Heart left ventricle (tissue), 13 donors: ENCODE data around the gene CLMN.

Experiments used
- CTCF ChIP-seq, 12 donors: fragments of 200-600 bp; sonication (generic) in 4 of 12; IDR thresholded peaks; one replicate each; pipeline versions ENCODE4 v1.5.0 to v1.8.0; 2018 to 2022; ENCODE audit warnings: antibody characterized with exemption in 12 of 12, mild to moderate bottlenecking in 5 of 12
- POLR2A ChIP-seq, 2 donors: fragments of 450-650 bp; IDR thresholded peaks; one replicate each; pipeline ENCODE4 v1.6.1; 2017; ENCODE audit warnings: antibody characterized with exemption in 2 of 2, mild to moderate bottlenecking in 2 of 2, moderate library complexity in 2 of 2
- donor health status: ischemic (EF 13 %, LVEDD 7.1; RV severe dilation, severe dysfunction).
- donor health status: DM: no; HTN: yes; CAD: no.
- donor health status: DM: no; HTN: no; CAD: no.
- donor health status: ischemic (EF 25% LVEDD 6.9; RV normal size, moderate dysfunction).
- donor health status: ischemic (EF 25% LVEDD 5.7; RV mildly dilated, moderate dysfunction).
- donor health status: ischemic (EF 35%, LVEDD 5.7; RV mildly dilated, moderate dysfunction).
- donor health status: nonischemic (EF 11% LVEDD 7.7; RV severe dilation, severe dysfunction).
- donor health status: DM: yes; HTN: yes; CAD: no.
- donor health status: PGD.
- donor health status: ischemic (EF 29% LVEDD 5.4; RV normal size, mild dysfunction).
- donor health status: nonischemic (EF 23%, LVEDD 6.1; RV moderate dilation, normal function).

- TF ChIP-seq CTCF (IDR thresholded peaks at IDR 0.05) (no peak), POLR2A (IDR thresholded peaks at IDR 0.05) (no peak)
Measured at GRCh38 chr14:95255487-95255886, 64.2 kb downstream of the CLMN start.
